D341Med (cell line): ENCODE data around the gene SLC6A18.
"Not testable (repeated sequence)": the region's sequence is repeated elsewhere in the genome, so short reads cannot be mapped to it uniquely, and the experiment has no call there.

Experiments used
- DNase-seq: peaks from one replicate; pipeline ENCODE4 v3.0.0; 2012; ENCODE audit warnings: low spot score

Gene SLC6A18

DNA sequence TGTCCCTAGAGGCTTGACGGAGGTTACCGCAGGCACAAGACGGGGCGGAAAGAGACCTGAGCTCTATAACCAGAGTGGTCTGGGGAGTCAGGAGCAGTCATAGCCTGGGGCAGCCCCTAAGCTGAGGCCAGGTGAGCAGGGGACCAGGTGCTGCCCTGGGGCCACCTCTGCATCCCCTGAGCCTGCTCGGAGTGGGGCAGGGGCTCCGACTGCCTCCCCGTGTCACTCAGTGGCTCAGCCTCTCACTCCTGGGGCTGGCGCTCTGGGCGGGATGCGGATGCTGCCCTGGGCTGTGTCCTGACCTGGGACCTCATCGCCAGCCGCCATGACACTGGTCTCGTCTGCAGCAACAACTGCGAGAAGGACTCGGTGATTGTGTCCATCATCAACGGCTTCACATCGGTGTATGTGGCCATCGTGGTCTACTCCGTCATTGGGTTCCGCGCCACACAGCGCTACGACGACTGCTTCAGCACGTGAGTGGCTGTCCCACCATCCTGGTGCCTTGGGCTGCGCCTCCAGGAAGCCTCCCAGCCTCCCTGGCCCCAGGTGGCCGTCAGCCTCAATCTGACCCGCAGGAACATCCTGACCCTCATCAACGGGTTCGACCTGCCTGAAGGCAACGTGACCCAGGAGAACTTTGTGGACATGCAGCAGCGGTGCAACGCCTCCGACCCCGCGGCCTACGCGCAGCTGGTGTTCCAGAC lies 8.8 kb upstream of the SLC6A18 start:
- no peak for DNase-seq

DNA sequence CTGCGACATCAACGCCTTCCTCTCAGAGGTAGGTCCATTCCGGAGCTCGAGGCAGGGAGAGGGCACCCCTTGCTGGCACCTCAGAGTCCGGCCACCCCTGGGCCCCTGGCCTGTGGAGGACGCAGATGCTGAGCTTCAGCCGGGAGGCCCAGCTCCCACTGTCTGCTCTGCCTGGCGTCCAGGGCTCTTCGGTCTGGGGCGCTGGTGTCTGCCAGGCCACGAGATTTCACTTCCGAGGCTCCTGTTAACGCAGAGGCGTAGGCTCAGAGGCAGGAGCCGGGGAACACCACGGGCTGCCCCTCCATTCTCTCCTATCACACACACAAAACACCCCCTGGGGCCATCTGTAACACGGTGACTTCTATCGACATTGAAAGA lies 8.3 kb upstream of the SLC6A18 start:
- DNase-seq: no peak

DNA sequence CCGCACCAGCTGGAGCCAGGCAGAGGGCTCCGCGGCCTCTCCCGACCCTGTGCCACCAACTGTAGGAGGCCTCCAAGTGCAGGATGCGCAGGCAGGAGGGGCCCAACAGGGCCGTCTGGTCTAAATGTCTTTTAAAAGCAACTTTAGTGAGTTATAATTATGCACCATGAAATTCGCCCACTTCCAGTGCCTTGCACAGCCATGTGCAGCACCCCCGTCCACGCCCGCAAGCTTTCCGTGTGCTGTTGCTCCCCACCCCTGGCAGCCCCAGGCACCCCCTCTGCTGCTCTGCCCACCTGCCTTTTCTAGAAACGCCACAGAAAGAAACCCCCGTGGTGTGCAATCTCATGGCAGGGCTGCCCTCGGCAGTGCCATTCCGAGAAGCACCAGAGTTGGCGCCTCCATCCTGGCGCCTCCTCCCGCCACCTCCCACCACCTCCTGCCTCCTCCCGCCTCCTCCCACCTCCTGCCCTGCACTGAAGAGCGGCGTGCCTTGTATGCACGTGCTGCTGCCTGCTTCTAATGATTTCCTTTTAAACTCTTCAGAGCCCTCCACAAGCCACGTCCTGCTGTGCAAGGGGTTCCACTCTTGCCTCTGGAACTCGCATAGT lies 7.5 kb upstream of the SLC6A18 start:
- DNase-seq: no peak

DNA sequence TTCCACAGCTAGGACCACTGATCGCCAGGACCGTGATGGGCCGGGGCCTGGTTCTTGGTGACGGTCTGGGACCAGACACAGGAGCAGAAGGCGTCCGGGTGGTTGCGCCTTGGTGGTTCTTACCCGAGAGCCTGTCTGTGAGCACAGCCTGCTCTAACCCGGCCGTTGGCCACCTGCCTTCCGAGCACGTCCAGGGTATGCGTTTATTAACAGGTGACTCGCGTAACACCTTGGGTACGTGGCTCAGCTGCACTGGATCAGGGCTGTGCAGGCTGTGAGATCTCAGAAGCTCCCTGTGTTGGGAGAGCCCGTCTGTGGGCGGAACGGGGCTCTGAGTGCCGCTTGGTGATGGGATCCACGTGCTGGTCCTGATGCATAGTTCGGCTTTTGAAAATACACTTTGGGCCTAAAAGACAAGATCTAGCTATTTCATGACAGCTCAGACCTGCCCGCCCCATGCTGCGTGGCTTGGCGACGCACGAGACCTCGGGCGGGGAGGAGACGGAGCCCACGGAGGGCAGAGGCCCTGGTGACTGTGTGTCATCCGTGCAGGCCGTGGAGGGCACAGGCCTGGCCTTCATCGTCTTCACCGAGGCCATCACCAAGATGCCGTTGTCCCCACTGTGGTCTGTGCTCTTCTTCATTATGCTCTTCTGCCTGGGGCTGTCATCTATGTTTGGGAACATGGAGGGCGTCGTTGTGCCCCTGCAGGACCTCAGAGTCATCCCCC lies 6.7 kb upstream of the SLC6A18 start:
- no peak for DNase-seq

DNA sequence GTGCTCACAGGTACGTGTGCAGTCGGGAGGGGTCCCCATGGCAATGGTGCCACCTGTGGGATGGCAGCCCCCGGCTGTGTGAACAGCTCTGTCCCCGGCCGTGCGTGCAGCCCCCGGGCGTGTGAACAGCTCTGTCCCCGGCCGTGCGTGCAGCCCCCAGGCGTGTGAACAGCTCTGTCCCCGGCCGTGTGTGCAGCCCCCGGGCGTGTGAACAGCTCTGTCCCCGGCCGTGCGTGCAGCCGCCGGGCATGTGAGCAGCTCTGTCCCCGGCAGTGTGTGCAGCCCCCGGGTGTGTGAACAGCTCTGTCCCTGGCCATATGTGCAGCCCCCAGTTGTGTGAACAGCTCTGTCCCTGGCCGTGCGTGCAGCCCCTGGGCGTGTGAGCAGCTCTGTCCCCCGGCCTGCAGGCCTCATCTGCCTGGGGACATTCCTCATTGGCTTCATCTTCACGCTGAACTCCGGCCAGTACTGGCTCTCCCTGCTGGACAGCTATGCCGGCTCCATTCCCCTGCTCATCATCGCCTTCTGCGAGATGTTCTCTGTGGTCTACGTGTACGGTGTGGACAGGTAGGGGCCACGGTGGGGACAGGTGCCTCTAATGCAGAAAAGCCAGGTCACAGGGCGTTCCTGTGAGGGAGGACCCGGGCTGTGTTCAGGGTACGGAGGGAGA lies 5.9 kb upstream of the SLC6A18 start:
- DNase-seq: no peak

DNA sequence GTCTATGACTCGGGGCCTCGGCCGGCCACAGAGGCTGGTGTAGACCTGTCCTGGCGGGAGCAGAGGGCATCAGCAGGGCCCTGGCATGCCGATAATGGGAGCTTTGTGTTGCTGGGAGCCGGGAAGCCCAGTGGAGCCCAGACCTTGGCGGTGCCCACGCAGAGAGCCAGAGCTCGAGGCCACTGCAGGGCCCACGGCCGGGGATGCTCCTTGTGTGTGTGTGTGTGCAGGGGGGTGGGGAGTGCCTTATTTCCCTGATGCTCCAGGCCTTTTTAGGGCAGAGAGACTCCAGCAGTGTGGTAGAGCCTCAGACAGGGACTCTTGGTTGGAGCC lies 5.4 kb upstream of the SLC6A18 start:
- DNase-seq: no peak

DNA sequence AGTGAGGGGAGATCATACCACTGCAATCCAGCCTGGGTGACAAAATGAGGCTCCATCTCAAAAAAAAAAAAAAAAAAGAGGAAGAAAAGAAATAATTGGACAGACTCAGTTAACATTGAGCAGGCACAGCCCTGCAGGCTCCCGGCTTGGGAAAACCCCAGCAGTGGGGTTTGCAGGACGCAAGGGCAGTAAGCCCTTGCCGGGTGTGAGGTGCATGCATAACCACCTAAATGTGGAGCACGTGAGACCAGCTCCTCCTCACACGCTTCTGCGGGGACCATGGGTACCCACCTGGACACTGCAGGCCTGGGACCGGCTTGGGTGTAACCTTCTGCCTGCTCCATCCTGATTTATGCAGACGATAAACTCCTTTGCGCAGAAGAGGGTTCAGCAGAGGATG lies 4.8 kb upstream of the SLC6A18 start:
- no peak for DNase-seq

DNA sequence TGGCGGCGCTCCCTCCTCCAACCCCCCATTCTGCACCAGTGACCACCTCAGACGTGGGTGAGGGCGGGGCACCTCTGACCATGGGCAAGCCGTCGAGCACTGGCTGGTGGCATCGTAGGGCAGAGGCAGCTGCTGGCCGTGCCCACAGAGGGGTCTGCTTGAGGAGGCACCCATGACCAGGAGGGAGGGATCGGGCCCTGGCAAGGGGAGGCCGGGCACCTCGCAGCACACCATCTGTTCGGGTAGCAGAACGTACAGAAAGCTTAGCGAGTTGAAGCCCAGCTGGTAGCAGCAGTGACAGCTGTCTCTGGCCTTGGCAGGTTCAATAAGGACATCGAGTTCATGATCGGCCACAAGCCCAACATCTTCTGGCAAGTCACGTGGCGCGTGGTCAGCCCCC lies 4.3 kb upstream of the SLC6A18 start:
- no peak for DNase-seq

DNA sequence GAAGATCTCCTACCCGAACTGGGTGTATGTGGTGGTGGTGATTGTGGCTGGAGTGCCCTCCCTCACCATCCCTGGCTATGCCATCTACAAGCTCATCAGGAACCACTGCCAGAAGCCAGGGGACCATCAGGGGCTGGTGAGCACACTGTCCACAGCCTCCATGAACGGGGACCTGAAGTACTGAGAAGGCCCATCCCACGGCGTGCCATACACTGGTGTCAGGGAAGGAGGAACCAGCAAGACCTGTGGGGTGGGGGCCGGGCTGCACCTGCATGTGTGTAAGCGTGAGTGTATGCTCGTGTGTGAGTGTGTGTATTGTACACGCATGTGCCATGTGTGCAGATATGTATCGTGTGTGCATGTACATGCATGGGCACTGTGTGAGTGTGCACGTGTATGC lies 3.5 kb upstream of the SLC6A18 start:
- no peak for DNase-seq

DNA sequence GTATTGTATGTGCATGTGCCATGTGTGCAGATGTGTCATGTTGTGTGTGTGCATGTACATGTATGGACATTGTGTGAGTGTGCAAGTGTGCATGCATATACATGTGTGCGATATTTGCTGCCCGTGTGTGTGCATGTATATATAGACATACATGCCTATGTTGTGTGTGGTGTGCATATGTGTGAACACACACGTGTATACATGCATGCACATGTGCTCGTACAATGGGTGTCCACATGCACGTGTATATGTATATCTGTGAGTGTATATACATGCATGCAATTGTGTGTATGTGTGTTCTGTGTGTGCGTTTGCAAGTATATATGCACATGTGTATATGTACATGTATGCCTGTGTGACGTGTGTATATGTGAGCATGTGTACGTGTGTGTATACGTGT lies 3.0 kb upstream of the SLC6A18 start:
- no peak for DNase-seq

DNA sequence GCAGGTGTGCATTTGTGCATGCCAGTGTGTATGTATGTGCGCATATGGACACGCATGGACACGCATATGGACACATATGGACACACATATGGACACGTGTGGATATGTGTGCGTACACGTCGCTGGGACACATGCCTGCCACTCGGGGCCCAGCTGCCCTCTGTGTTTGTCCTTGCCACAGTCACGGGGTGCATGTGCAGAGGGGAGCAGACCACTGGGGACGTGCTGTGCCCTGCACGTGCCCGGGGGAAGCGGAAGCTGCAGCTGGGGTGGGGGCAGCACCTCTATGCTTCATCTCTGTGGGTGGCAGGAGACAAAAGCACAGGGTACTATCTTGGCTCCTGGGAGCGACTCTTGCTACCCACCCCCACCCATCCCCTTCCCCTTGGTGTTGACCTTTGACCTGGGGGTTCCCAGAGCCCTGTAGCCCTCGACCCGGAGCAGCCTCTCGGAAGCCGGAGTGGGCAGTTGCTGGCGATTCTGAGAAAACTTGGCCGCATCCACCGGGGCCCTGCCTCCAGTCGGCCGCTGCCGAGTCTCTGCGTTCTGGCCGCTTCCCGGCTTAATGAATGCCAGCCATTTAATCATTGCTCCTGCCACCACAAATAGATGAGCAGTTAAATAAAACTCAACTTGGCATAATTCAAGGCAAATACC lies 2.4 kb upstream of the SLC6A18 start:
- DNase-seq: no peak

DNA sequence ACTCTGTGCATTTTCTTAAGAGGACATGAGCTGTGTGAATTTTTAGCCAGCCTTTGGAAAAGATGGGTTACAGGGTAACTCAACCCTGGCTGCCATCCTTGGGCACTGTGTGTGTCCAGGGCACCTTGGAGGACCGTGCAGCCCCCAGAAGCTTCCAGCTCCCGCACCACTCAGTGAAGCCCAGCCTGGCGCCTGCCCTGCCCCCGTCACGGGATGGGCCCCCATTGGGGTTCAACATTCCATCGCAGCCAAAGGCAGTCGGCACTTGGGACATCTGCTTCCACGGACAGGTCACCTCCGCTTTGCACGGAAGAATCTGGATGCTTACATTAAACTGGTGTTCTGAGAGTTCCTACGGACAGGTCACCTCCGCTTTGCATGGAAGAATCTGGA lies 1.9 kb upstream of the SLC6A18 start:
- no peak for DNase-seq

DNA sequence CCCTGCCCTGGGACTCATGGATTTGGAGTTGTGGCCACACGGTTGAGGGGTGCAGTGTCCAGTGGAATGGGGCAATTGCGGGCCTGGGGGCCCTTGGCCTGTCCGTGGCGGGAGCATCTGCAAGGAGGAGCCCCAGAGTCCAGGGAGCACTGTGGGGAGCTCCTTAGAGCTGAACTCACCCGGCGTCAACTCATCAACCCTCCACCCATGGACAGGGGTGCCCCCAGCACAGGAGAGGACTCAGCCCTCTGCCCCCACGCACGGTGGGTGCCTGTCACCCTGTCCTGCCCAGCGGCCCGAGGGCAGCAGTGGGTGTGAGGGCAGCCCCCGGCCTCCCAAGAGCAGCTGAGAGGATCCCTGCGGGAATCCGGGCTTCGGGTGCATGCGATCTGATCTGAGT lies 550 bp upstream of the SLC6A18 start:
- no peak for DNase-seq

DNA sequence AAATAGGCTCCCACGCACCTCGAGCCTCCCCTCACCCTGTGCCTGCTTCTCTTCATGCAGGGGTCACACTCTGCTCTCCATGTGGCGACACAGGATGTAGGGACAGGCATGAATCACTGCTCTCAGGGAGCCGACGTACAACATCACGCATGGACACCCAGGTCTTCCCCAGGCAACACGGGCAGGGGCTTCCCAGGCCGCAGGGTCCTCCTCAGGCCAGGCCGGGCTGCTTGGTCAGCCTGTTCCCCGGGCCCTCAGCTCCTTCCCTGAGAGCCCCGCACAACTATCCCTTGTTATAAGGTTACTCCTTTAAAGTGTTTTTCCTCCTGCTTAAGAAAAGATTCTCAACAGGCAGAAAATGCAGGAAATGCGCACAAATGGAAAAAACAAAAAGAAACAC lies 1.1 kb downstream of the SLC6A18 start:
- DNase-seq: no peak

DNA sequence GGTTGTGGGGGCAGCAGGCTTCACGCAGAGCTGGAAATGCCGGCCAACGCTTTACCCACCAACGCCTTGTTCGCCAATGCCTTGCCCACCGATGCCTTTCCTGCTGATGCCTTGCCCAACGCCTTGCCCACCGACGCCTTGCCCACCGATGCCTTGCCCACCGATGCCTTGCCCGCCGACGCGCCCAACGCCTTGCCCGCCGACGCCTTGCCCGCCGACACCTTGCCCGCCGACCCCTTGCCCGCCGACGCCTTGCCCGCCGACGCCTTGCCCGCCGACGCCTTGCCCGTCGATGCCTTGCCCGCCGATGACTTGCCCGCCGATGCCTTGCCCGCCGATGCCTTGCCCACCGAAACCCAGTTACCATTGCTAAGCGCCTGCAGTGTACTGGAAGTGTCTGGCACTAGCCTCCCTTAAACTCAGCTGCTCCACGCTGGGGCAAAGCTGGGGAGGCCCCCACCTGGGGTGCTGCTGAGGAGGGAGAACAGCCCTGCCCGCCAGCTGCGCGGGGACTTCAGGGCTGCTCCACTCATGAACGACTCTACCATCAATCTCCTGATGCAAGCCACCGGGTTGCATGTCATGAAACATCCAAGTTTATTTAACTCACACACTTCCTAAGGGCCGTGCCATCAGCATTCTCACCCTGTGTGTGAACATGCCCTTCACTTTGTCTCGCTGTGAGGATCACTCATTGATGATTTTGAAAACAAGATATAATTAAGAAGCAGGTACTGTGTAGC lies 1.8 kb downstream of the SLC6A18 start:
- DNase-seq: no peak

DNA sequence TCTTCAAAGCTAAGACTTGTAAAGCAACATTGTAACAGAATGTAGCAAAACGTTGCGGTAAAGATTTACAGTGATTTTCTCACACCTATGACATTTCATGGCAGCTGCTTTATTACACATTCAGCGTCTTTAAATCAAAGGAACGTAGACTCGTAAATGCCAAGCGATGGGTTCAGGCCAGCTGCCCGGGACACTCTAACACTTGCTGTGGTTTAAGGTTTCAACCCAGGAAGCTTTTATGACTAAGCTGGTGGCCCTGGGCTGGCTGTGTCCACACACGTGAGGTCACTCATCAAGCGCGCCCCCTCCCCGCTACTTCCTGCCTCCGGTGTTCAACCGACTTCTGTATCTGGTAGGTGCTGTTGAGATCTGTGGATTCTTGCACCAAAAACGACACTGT lies 2.5 kb downstream of the SLC6A18 start:
- no peak for DNase-seq

DNA sequence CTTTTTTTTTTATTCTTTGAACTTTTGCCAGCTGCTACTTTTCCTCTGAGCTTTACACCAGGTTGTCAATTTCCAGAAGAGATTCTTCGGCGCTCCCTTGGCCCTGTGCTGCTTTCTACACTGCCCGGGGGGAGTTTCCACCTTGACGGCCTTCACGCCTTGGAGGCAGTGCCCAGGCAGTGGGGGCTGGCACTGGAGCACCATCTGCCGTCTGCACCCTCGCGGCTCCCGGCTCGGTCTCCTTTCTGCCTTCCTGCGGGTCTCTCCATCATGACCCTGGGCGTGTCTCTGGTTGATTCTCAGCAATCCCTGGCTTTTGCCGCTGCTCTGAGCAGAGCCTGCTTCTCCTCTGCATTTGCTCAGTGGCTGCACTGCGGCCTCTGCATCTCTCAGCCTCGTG lies 2.9 kb downstream of the SLC6A18 start:
- no peak for DNase-seq

DNA sequence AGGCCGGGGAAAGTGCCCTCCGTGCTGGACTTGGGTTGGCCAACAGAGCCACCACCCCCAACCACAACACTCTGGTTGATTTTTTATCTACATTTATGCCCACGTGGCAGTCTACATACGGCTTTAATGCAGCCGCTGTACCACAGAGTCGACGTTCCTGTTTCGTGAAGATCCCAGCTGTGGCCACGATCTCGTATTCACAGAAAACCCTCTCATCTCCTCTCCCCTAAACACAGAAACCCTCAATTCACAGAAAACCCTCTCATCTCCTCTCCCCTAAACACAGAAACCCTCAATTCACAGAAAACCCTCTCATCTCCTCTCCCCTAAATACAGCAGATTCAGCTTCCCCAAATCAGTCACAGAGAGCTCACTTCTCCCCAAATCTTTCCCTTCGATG lies 3.8 kb downstream of the SLC6A18 start:
- not testable (repeated sequence) for DNase-seq

DNA sequence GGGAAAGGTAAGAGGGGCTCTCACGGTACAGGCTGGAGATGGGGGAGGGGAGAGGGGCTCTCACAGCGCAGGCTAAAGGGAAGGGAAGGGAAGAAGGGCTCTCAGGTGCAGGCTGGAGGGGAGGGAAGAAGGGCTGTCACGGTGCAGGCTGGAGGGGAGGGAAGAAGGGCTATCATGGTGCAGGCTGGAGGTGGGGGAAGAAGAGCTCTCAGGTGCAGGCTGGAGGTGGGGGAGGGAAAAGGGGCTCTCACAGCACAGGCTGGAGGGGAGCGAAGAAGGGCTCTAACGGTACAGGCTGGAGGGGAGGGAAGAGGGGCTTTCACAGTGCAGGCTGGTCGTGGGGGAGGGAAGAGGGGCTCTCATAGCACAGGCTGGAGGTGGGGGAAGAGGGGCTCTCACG lies 4.6 kb downstream of the SLC6A18 start:
- DNase-seq: no peak

DNA sequence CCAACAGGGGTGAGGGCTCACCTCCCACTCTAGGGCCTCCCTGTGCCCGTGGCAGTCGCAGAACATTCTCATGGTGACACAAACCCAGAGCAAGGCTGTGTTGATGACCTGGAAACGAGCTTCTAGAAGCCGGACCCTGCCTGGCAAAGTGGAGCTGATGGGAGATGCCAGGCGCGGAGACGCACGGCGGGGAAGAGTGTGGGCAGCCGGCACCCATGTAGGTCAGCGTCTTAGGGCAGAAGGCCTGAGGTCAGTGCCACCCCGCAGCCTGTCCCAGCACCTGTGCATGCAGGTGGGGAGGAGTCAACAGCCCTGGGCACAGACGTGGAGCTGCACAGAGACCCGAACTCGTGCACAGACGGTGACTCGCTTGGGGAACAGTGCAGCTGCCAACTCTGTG lies 5.4 kb downstream of the SLC6A18 start:
- DNase-seq: no peak

DNA sequence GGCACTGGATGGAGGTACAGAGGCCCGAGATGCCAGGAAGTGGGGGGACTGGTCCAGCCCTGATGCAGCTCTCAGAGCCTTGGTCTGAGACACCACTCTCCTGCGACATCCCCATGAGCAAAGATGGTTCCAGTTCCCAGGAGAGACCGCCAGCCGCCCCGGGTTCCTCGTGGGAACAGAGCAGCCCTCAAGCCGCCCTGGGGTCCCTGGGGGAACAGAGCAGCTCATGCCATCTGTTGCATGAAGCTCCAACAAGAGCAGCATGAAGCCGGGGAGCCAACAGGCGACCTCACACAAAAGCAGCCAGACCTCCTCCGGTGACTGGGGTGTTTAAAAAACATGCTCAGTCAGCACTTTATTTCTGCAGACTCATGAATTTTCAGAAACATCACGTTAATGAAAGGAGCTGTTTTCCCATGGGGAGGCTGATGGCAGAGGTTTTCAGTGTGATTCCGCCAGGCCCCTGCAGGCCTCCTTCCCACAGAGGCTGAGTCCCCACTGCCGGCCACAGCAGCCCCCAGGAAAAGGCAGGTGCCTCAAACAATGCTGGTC lies 6.2 kb downstream of the SLC6A18 start:
- peak; percentile 80 for DNase-seq

DNA sequence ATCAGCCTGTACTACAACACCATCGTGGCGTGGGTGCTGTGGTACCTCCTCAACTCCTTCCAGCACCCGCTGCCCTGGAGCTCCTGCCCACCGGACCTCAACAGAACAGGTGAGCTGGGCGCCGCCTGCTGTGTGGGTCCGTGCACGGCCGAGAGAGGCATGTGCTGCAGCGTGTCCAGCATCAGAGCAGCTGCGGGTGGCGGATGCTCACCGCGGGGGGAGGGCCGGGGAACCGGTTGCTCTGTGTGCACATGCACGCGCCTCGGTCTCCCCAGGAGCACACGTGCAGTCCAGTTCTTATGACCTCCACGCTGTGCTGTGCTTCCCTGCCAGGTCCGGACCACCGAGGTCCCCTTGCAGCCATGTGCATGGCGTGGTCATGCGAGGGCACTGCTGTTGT lies 7.6 kb downstream of the SLC6A18 start:
- DNase-seq: no peak
